Smooth muscle cell (in vitro differentiated cells): ENCODE data around the gene SF3A2. TPM values are rescaled to one million over a fixed set of nuclear protein-coding genes. Genes with fewer than 3 reads are reported as not detected.

Source experiments
- DNase-seq: peaks from one replicate; lab custom pipeline; 2025; ENCODE audit not compliant: unreplicated experiment; lab: John Stamatoyannopoulos, UW
- H2AFZ ChIP-seq: fragments of 200-600 bp; sonication (generic); 2 replicates; pipeline ENCODE4 v1.6.0; 2016; ENCODE audit warnings: antibody characterized with exemption, low read depth, mild to moderate bottlenecking
- H3F3A ChIP-seq: fragments of 200-600 bp; sonication (generic); 2 replicates; pipeline ENCODE4 v1.6.0; 2017; ENCODE audit warnings: antibody characterized with exemption, low read depth
- H3K27ac ChIP-seq: fragments of 200-600 bp; sonication (generic); 2 replicates; pipeline ENCODE4 v1.5.1; 2016; ENCODE audit warnings: low read depth, mild to moderate bottlenecking
- H3K27me3 ChIP-seq: fragments of 200-600 bp; sonication (generic); 2 replicates; pipeline ENCODE4 v1.6.1; 2016; ENCODE audit warnings: low read depth, mild to moderate bottlenecking
- H3K36me3 ChIP-seq: fragments of 200-600 bp; sonication (generic); 2 replicates; pipeline ENCODE4 v1.5.1; 2016; ENCODE audit warnings: low read depth
- H3K4me1 ChIP-seq: fragments of 200-600 bp; sonication (generic); 2 replicates; pipeline ENCODE4 v1.5.1; 2016; ENCODE audit warnings: low read depth
- H3K4me2 ChIP-seq: fragments of 200-600 bp; sonication (generic); 2 replicates; pipeline ENCODE4 v1.6.0; 2016; ENCODE audit warnings: mild to moderate bottlenecking
- H3K4me3 ChIP-seq: fragments of 200-600 bp; sonication (generic); 2 replicates; pipeline ENCODE4 v1.5.1; 2016; ENCODE audit warnings: mild to moderate bottlenecking
- H3K79me2 ChIP-seq: fragments of 200-600 bp; sonication (generic); 2 replicates; pipeline ENCODE4 v1.6.0; 2016; ENCODE audit warnings: low read depth, mild to moderate bottlenecking
- H3K9ac ChIP-seq: fragments of 200-600 bp; sonication (generic); 2 replicates; pipeline ENCODE4 v1.6.0; 2016; ENCODE audit warnings: low read depth
- H3K9me3 ChIP-seq: fragments of 200-600 bp; sonication (generic); replicated peaks from 2 replicates; pipeline ENCODE4 v1.5.1; 2016; ENCODE audit warnings: low read depth
- H4K20me1 ChIP-seq: fragments of 200-600 bp; sonication (generic); 2 replicates; pipeline ENCODE4 v1.6.0; 2016; ENCODE audit warnings: low read depth
- WGBS: methylation state at CpG from one replicate; pipeline ENCODE4 v1.1.7; 2016; ENCODE audit warnings: low lambda C conversion rate; 5-methylcytosine and 5-hydroxymethylcytosine counted together
- polyA plus RNA-seq: library from polyadenylated mRNA; unstranded; fragments of >200 nt; fragmentation: Nextera tagmentation; extraction: Ambion mirVana; gene quantifications from 2 replicates; pipeline ENCODE4 v1.2.1, GENCODE V29; 2016
- total RNA-seq: library from RNA; depleted of rRNA; stranded (reverse); fragments of >200 nt; gene quantifications from 2 replicates; pipeline ENCODE4 v1.2.3, GENCODE V29; 2014
- TF ChIP-seq, protein P1 (sequence below): fragments of 200-600 bp; sonication (generic); IDR thresholded peaks from 2 replicates; pipeline ENCODE4 v1.5.1; 2017; ENCODE audit warnings: borderline replicate concordance, mild to moderate bottlenecking, antibody characterized with exemption; ENCODE audit not compliant: insufficient read depth, poor library complexity, severe bottlenecking

Gene SF3A2
- total and polyA plus RNA-seq, 2 experiments from 2014 or later = 28.5 to 63.0 TPM

GRCh38 chr19:2225415-2226050 lies 11.1 kb upstream of the SF3A2 start:
- no peaks in the 10 kb centered on the region for H3K79me2 ChIP-seq
- H3K27ac ChIP-seq = no peak overlapping the region
- 99% methylated on average over 32 of the region's 32 CpGs for WGBS
- H3K4me3 ChIP-seq = no peak overlapping the region
- peaks cover 5% of the 10 kb centered on the region for H4K20me1 ChIP-seq
- no peaks in the 10 kb centered on the region for H3K36me3 ChIP-seq
- DNase-seq = no peak
- TF ChIP-seq, protein P1, sequence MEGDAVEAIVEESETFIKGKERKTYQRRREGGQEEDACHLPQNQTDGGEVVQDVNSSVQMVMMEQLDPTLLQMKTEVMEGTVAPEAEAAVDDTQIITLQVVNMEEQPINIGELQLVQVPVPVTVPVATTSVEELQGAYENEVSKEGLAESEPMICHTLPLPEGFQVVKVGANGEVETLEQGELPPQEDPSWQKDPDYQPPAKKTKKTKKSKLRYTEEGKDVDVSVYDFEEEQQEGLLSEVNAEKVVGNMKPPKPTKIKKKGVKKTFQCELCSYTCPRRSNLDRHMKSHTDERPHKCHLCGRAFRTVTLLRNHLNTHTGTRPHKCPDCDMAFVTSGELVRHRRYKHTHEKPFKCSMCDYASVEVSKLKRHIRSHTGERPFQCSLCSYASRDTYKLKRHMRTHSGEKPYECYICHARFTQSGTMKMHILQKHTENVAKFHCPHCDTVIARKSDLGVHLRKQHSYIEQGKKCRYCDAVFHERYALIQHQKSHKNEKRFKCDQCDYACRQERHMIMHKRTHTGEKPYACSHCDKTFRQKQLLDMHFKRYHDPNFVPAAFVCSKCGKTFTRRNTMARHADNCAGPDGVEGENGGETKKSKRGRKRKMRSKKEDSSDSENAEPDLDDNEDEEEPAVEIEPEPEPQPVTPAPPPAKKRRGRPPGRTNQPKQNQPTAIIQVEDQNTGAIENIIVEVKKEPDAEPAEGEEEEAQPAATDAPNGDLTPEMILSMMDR = no peak
- H2AFZ ChIP-seq = no peak overlapping the region
- no peaks in the 10 kb centered on the region for H3K4me1 ChIP-seq
- H3K9me3 ChIP-seq = no peaks in the 10 kb centered on the region
- H3K9ac ChIP-seq = no peak overlapping the region
- no peaks in the 10 kb centered on the region for H3F3A ChIP-seq
- no peak overlapping the region for H3K4me2 ChIP-seq
- H3K27me3 ChIP-seq = no peaks in the 10 kb centered on the region

GRCh38 chr19:2226051-2226839 lies 10.4 kb upstream of the SF3A2 start:
- H2AFZ ChIP-seq = no peak overlapping the region
- TF ChIP-seq, protein P1 = no peak
- no peaks in the 10 kb centered on the region for H3K36me3 ChIP-seq
- whole genome bisulfite sequencing = 96% methylated on average over 49 of the region's 59 CpGs
- H3F3A ChIP-seq = peaks cover 6% of the 10 kb centered on the region
- peaks cover 10% of the 10 kb centered on the region for H4K20me1 ChIP-seq
- no peak for DNase-seq
- H3K9me3 ChIP-seq = no peaks in the 10 kb centered on the region
- no peaks in the 10 kb centered on the region for H3K79me2 ChIP-seq
- no peak overlapping the region for H3K4me3 ChIP-seq
- no peak overlapping the region for H3K9ac ChIP-seq
- H3K4me2 ChIP-seq = no peak overlapping the region
- no peaks in the 10 kb centered on the region for H3K4me1 ChIP-seq
- H3K27ac ChIP-seq = no peak overlapping the region
- H3K27me3 ChIP-seq = no peaks in the 10 kb centered on the region

DNA sequence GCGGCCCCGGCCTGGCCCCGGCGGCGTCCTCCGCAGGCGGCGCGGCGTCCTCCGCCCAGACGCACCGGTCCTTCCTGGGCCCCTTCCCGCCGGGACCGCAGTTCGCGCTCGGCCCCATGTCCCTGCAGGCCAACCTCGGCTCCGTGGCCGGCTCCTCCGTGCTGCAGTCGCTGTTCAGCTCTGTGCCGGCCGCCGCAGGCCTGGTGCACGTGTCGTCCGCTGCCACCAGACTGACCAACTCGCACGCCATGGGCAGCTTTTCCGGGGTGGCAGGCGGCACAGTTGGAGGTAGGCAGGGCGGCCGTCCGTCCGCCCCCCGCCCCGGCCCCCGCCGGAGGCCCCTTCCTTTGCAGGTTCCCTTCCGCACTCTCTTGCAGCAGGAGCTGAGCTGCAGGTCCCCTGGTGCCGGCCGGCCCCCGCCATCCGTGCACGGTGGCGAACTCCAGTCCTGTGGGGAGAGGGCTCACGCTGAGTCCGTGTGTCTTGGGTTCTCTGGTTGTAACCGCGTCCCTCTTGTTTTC lies 9.7 kb upstream of the SF3A2 start:
- Histone ChIP-seq H3K27me3 (no peaks in the 10 kb centered on the region), H3K4me3 (no peak overlapping the region), H3K79me2 (no peaks in the 10 kb centered on the region), H3K4me1 (no peaks in the 10 kb centered on the region), H2AFZ (no peak overlapping the region), H3F3A (peaks cover 6% of the 10 kb centered on the region), H3K36me3 (no peaks in the 10 kb centered on the region), H3K4me2 (no peak overlapping the region), H4K20me1 (peaks cover 16% of the 10 kb centered on the region), H3K9me3 (no peaks in the 10 kb centered on the region), H3K9ac (no peak overlapping the region), H3K27ac (no peak overlapping the region)
- TF ChIP-seq, protein P1 = no peak
- DNase-seq = no peak
- WGBS = 97% methylated on average over 48 of the region's 53 CpGs
